Stimulated activated CD8-positive, alpha-beta memory T cell treated with anti-CD3 and anti-CD28 coated beads, Interleukin-15, amount 100 ng/mL, for 24 hours (primary cell): ENCODE measurements around the gene RMRP.
"Not testable (repeated sequence)": the region's sequence is repeated elsewhere in the genome, so short reads cannot be mapped to it uniquely, and the experiment has no call there.

ENCODE experiments used
- DNase-seq: peaks from one replicate; pipeline ENCODE4 v3.0.0-alpha.2; 2020; ENCODE audit warnings: low read depth

Gene RMRP

GRCh38 chr9:35664531-35665470, 7.0 kb upstream of the RMRP start, which contains the start of gene ARHGEF39:
ARHGEF39 (minus strand) TSS chr9:35665195; CDS start chr9:35665169, 26 bp downstream.
- DNase-seq: no peak

DNA sequence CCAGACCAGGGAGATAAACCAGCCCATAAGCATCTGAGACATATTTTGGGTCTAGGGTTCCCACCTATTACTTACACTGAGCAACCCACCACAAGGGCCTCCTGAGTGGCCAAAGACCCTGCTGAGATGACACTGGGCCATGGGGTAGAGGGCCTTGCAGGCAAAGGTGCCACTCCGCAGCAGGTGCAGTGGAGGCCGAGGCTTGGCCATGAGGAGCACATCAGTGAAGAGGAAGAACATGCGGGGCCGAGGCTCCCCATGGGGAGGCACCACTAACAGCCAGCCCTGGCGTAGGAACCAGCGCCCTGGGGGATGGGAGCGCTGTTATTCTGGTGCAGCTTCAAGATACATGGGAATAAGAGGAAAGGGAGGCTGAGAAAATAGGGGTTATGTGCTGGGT, 4.6 kb upstream of the RMRP start:
- DNase-seq: no peak

DNA sequence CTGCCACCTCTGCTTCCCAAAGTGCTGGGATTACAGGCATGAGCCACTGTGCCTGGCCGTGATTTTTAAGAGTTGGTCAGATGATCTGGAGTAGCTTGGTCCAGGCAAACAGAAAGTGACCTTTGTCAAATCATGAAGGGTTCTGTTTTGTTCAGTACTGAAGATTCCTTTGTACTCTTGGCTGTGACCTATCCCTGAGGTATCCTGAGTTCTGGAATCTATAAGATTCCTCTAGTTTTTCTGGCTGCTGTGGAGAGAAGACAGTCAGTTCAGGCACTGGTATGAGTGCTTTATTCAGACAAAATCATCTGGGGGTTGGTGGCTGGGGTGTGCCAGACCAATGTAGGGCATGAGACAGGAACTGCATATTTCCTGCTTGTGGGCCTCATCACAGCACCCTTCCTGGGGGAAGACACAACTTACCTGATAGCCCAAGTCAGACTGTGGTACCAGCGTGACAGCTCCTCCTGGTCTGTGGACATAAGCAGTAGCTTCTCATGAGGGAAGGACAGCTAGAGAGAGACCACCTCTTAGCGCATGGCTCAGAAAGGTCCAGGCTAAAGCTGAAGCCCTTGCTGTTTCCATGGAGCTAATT, 4.0 kb upstream of the RMRP start:
- no peak for DNase-seq

DNA sequence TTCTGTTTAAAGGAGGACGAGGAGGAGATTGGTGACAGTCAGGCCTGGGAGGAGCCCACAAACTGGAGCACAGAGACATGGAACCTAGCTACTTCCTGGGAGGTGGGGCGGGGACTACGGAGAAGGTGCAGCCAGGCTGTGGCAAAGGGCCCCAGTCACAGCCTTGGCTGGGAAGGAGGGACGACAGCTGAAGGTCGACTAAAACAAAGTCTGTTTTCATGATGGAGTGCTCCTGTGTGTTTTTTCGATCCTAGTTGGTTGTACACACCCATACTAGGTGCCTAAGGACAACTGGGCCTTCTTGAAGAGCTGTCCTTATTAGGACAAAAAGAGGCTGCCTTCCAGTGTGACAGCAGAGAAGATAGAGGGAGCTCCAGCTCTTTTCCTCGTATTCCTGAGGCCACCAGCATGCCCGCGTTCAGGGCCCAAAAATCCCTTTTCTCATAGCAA, 3.2 kb upstream of the RMRP start:
- no peak for DNase-seq

DNA sequence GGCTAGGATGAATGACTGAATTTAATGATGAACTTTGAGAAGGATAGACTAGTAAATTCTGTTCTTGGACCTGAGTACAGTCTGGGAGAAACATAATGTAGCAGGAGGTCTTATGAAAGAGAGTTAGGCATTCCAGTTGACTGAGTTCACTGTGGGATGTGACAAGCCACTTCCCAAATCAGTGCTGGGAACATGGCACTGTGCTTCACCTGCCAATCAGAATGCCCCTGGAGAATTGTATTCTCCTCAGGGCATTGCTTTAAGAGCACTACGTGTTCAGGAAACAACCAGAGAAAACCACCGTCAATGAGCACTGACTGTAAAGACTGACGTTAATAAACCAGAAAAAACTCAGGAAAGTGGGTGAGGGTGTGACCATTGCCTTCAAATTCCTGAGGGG, 1.5 kb upstream of the RMRP start:
- no peak for DNase-seq

GRCh38 chr9:35658968-35659220, 1.1 kb upstream of the RMRP start:
- DNase-seq: no peak

DNA sequence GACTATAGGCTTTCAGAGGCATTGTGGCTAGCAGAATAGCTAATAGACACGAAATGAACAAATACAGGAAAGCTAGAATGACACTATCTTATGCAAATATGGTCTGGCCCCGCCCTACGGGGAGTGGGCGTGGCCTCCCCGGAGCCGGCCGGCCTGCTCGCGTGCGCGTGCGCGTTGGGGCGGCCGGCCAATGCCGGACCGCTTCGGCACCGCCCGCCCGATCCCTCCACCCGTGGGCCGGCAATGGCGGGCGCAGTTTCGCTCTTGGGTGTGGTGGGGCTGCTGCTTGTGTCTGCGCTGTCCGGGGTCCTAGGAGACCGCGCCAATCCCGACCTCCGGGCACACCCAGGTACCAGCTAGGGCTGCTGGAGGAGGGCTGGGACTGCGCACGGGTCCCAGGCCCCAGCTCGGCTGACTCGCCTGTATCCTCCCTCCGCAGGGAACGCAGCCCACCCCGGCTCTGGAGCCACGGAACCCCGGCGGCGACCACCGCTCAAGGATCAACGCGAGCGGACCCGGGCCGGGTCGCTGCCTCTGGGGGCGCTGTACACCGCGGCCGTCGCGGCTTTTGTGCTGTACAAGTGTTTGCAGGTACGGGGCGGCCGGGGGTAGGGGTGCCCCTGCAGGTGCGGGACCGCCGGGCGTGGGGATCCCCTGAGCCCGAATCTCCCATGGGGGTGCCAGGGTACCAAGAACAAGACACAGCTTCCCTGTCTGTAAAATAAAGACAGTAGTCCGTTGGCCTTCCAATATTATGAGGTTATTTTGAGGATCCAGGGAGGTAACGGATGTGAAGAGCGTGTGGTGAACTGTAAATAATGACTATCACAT, 533 bp upstream of the RMRP start, which contains the start of gene CCDC107:
TSS of gene CCDC107 (plus strand) at position 156 of the 831 bp plus-strand sequence. CDS start at position 244, 88 bp downstream.
- DNase-seq: peak; percentile 72

DNA sequence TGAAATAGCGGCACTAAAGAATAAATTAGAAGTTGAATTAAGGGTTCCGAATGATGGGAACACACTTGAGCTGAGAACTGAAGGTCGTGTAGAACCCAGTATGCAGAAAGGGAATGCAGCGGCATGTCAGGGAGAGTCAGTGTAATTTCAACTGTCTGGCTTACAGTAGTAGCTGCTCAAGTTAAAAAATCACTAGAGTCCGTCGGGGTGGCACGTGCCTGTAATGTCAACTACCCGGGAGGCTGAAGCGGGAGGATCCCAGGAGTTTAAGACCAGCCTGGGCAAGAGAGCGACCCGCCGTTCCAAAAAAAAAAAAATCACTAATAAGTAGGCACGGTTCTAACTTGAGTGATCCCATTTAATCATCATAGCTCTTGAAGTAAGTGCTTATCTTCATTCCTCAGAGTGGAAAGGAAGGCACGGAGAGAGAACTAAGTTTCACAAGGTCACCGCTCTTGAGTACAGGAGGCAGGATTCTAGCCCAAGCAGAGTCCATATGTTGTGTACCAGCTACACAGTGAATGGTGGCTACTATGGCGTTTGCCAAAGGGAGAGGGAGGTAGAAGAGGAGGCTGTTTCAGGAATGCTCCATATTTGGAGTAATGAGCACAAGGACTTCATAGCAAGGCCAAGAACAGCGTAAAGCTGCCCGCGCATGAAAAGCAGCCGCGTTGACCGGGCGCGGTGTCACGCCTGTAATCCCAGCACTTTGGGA, 831 bp downstream of the RMRP start:
- no peak for DNase-seq

DNA sequence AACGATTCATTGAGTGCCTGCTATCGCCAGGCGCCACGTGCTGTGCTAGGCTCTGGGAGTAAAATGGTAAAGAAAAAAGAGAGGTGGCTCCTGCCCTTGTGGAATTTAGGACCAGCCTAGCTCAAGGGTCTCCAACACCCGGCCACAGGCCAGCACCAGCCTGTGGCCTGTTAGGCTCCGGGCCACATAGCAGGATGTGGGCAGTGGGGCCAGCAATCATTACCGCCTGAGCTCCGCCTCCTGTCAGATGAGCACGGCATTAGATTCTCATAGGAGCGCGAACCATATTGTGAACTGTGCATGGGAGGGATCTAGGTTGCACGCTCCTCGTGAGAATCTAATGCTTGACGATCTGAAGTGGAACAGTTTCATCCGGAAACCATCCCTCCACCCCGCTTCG, 1.5 kb downstream of the RMRP start:
- DNase-seq: no peak

DNA sequence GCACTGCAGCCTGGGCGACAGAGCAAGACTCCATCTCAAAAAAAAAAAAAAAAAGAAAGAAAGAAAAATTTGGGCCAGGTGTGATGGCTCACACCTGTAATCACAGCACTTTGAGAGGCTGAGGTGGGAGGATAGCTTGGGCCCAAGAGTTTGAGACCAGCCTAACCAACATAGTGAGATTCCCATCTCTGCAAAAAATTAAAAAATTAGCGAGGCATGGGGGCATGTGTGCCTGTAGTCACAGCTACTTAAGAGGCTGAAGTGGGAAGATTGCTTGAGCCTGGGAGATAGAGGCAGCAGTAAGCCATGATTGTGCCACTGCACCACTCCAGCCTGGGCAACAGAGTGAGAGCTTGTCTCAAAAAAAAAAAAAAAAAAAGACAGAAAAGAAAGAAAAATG, 4.2 kb downstream of the RMRP start:
- no peak for DNase-seq

DNA sequence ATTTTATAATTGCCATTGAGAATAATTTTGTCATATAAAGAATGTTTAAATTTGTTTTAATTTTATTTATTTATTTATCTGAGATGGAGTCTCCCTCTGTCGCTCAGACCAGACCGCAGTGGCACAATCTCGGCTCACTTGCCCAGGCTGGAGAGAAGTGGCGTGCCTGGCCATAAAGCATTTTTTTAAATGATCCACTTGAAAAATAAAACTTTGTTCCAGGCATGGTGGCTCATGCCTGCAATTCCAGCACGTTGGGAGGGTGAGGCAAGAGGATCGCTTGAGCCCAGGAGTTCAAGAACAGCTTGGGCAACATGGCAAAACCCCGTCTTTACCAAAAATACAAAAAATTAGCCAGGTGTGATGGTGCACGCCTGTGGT, 5.0 kb downstream of the RMRP start:
- no peak for DNase-seq

GRCh38 chr9:35651956-35652828, 5.6 kb downstream of the RMRP start:
- DNase-seq: no peak

GRCh38 chr9:35650341-35651158, 7.3 kb downstream of the RMRP start, which contains the start of gene SIT1:
SIT1 (minus strand) TSS chr9:35650931; CDS start chr9:35650853, 78 bp downstream.
- DNase-seq: no peak

DNA sequence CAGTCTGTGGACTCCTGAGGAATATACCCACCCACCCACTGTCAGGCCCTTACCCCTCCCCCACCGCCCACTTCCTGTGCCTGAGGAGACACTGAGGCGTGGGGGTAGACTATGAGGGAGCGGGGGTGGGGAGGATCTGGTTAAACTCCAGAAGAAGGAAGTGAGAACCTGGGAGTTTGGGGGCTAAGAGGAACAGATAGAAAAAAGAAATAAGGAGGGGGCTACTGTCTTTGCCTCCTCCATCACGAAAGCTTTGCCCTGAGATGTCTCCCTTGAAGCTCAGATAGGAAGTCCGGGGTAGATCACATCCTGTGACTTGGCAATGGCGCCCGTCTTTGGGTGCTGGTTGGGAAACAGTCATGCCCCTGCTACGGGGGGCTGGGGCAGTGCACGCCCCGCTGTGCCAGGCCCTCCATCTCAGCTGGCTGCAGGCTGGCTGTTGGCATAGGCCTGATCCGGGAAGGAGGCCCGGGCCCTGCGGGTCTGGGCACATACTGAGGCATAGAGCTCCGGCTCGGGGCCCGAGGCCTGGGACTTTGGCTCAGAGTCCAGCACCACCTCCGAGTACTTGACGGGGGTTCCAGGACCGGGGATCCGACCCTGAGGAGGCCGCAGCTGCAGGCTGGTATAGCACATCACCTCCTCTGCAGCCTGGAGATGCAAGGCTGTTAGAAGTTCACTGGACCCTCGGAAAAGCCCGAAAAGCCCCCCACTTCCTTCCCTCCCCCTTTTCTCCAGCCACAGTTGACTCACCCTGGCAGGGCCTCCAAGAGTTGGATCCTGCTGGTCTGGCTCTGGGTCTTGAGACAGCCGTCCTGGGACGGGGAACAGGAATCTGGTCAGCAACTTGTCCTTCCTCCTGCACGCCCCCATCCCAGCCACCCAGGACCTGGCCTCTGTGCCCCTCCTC, 8.1 kb downstream of the RMRP start:
- DNase-seq: no peak

DNA sequence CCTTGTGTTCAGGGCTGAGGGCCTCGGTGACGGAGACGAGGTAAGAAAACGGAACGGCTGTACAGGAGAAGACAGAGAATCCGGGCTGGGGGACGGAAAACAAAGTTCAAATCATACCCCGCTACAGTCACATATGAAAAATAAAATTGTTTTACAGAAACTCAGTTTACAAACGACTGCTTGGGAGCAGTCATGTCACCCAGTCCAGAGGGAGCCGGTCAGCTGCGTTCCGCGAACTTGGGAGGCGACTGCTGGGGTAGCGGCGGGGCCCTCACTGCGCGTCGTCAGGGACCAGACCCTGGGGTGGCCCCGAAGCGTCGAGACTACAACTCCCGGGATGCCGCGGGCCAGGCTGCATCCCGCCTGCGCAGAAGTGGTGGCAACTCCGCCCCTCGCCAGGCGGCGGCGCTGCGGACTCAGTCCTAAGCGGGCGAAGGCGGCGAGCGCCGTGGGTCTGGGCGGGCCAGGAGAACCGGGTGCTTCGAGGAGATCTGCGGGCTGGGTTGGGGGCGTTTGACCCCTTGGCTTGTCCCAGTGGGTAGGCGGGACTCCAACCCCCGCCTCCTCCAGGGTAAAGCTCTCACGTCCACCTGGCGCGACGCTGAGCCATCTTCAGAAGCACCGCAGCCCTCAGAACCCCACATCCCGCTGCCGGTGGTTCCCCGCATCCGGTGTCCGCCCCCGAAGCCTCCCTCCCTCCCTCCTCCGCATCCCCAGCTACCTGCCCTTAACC, 11.1 kb downstream of the RMRP start:
- peak; percentile 83 for DNase-seq

DNA sequence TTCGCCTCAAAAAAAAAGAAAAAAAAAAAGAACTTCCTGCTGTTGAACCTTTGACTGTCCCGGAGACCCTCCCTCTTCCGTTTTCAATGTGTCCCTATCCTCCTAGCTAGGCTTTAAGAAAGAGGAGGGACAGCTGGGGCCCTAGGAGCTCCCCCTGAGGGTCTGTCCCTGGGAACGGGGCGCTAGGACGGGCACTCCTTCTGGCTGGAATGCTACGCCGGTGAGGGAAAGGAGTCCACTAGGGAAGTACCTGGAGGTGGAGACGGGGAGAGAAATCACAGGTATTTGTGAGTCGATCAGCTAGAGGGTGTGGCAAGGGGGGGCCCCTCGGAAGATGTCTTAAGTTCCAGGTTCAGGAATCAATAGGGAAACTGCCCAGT, 11.7 kb downstream of the RMRP start:
- no peak for DNase-seq

DNA sequence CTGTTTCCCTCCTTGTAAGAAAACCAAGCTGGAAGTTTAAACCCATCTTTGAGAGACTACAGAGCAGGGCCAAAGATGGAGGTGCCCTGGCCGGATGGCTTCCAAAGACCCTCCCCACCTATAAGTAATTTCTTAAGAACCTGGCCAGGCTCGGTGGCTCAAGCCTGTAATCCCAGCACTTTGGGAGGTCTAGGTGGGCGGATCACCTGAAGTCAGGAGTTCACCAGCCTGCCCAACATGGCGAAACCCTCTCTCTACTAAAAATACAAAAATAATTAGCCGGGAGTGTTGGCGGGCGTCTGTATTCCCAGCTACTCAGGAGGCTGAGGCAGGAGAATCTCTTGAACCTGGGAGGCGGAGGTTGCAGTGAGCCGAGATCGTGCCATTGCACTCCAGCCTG, 12.1 kb downstream of the RMRP start:
- not testable (repeated sequence) for DNase-seq

- DNase-seq: no peak
Measured at GRCh38 chr9:35643046-35643445, 14.8 kb downstream of the RMRP start.
